OCI-LY3 (cell line): ENCODE results near the gene NUP93.

Experiments
- CTCF ChIP-seq: fragments of 200-600, 300-600 bp; sonication (generic); IDR thresholded peaks from 2 replicates; pipeline ENCODE4 v1.5.1; 2014; ENCODE audit warnings: antibody characterized with exemption, low read length, low read depth
- EZH2phosphoT487 ChIP-seq: fragments of 200-600 bp; shearing (Covaris generic); IDR thresholded peaks from 2 replicates; pipeline ENCODE4 v1.6.1; 2018; ENCODE audit warnings: antibody characterized with exemption, mixed run types, low read depth

- TF ChIP-seq CTCF (no peak), EZH2phosphoT487 (no peak)
Measured at GRCh38 chr16:56797861-56798260, 67.9 kb downstream of the NUP93 start.
